Measurements from ENCODE around the gene RASA2. TPM values are rescaled to one million over a fixed set of nuclear protein-coding genes. Genes with fewer than 3 reads are reported as not detected.

Gene RASA2
- polyA plus RNA-seq, 1 donor (not counting 4 experiments of a cell fraction or from before 2014, with no cell fraction given) = 10.3 TPM

DNA sequence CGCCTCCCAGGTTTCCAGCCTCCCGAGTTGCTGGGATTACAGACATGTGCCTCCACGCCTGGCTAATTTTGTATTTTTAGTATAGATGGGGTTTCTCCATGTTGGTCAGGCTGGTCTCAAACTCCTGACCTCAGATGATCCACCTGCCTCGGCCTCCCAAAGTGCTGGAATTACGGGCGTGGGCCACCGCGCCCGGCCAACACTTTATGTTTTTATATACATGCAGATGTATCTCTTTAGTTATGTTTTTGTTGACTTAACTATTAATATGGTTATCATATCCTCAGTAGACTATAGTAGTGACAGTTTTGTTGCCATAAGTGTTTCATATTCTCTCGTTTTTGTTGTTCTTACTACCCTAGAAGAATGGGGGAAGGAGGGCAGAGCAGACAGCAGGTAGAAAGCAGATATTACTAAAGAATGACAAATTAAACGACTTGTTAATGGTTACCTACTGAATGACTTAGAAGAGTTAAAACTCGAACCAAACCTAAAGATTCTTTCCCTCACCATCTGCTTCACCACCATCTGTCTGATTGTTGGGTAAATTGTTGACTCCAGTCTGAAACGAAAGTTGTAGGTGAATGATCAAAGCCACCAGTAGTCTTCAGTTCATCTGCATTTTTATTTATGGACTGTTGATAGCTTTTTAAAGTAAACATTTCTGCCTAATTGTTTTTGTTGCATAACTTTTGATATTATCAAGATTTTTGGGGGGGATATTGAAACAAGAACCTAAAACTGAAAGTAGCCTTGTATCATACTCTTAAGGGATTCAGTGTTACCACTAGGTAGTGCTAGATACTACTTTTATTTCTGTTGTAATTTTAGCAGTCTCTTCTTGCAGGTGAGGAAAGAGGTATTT lies 89.3 kb downstream of the RASA2 start:
- Histone ChIP-seq H3K27me3 (ENCODE audit: control insufficient read depth, extremely low read depth, insufficient read depth, low read length) (no peaks in the 10 kb centered on the region), H3K9ac (ENCODE audit: control insufficient read depth, extremely low read depth, insufficient read depth, low read length) (no peak overlapping the region), H3K4me1 (ENCODE audit: control insufficient read depth, extremely low read depth, insufficient read depth, low read length) (no peaks in the 10 kb centered on the region), H2AFZ (ENCODE audit: control insufficient read depth, low read length) (no peak overlapping the region), H3K9me1 (ENCODE audit: control insufficient read depth, extremely low read depth, insufficient read depth, low read length) (no peaks in the 10 kb centered on the region), H3K27ac (ENCODE audit: control insufficient read depth, insufficient read depth, low read length) (no peak overlapping the region), H3K36me3 (ENCODE audit: control insufficient read depth in 2 of 2, extremely low read depth in 1 of 2, insufficient read depth in 2 of 2, low read length in 2 of 2) (peaks cover 7 to 13% of the 10 kb centered on the region in 2 experiments), H4K20me1 (ENCODE audit: control insufficient read depth, extremely low read depth, insufficient read depth, low read length) (no peaks in the 10 kb centered on the region), H3K4me3 (ENCODE audit: control insufficient read depth in 2 of 3, extremely low read depth in 1 of 3, insufficient read depth in 2 of 3, low read depth in 1 of 3, low read length in 3 of 3) (no peak overlapping the region), H3K9me3 (ENCODE audit: control insufficient read depth, low read depth, low read length) (no peaks in the 10 kb centered on the region), H3K79me2 (ENCODE audit: control insufficient read depth, insufficient read depth, low read length) (no peaks in the 10 kb centered on the region), H3K4me2 (ENCODE audit: control insufficient read depth, extremely low read depth, insufficient read depth, low read depth, low read length) (no peak overlapping the region)
- DNase-seq (ENCODE audit: low read depth, low spot score) (no peak), FAIRE-seq (no peak)
- dilution Hi-C loops (cut with MboI; ENCODE audit: extremely low pct_ligation_motif_present, low sequenced_read_pairs) = no loop called here
- no peak for TF ChIP-seq EZH2 (IDR thresholded peaks at IDR 0.05; ENCODE audit: low read length)
- TF ChIP-seq, protein P1, sequence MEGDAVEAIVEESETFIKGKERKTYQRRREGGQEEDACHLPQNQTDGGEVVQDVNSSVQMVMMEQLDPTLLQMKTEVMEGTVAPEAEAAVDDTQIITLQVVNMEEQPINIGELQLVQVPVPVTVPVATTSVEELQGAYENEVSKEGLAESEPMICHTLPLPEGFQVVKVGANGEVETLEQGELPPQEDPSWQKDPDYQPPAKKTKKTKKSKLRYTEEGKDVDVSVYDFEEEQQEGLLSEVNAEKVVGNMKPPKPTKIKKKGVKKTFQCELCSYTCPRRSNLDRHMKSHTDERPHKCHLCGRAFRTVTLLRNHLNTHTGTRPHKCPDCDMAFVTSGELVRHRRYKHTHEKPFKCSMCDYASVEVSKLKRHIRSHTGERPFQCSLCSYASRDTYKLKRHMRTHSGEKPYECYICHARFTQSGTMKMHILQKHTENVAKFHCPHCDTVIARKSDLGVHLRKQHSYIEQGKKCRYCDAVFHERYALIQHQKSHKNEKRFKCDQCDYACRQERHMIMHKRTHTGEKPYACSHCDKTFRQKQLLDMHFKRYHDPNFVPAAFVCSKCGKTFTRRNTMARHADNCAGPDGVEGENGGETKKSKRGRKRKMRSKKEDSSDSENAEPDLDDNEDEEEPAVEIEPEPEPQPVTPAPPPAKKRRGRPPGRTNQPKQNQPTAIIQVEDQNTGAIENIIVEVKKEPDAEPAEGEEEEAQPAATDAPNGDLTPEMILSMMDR (optimal IDR thresholded peaks at IDR 0.05 in 1 of 3, IDR thresholded peaks at IDR 0.05 in 1 of 3, conservative IDR thresholded peaks at IDR 0.05 in 1 of 3; ENCODE audit: extremely low read depth in 1 of 3, insufficient read depth in 2 of 3, low read length in 3 of 3) = peak in 1 of 3 experiments; percentile 30

DNA sequence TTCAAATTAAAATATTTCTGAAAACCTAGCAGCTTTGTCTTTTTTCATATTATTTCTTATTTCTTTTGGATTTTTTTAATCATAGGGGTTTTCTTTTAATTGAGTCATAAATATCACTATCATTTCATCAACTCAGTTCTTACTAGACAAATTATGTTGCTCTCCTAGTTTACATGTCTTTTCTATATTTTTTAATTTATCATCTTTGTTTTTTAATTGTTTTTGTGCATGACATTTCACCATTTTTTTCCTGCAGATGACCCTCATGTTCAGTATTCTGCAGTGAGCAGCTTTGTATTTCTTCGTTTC lies 89.9 kb downstream of the RASA2 start:
- Histone ChIP-seq H3K4me3 (ENCODE audit: control insufficient read depth in 2 of 3, extremely low read depth in 1 of 3, insufficient read depth in 2 of 3, low read depth in 1 of 3, low read length in 3 of 3) (no peak overlapping the region), H2AFZ (ENCODE audit: control insufficient read depth, low read length) (no peak overlapping the region), H3K36me3 (ENCODE audit: control insufficient read depth in 2 of 2, extremely low read depth in 1 of 2, insufficient read depth in 2 of 2, low read length in 2 of 2) (peaks cover 10 to 13% of the 10 kb centered on the region in 2 experiments), H3K9me3 (ENCODE audit: control insufficient read depth, low read depth, low read length) (no peaks in the 10 kb centered on the region), H3K9ac (ENCODE audit: control insufficient read depth, extremely low read depth, insufficient read depth, low read length) (no peak overlapping the region), H3K79me2 (ENCODE audit: control insufficient read depth, insufficient read depth, low read length) (no peaks in the 10 kb centered on the region), H3K27me3 (ENCODE audit: control insufficient read depth, extremely low read depth, insufficient read depth, low read length) (no peaks in the 10 kb centered on the region), H4K20me1 (ENCODE audit: control insufficient read depth, extremely low read depth, insufficient read depth, low read length) (no peaks in the 10 kb centered on the region), H3K4me2 (ENCODE audit: control insufficient read depth, extremely low read depth, insufficient read depth, low read depth, low read length) (no peak overlapping the region), H3K27ac (ENCODE audit: control insufficient read depth, insufficient read depth, low read length) (no peak overlapping the region), H3K9me1 (ENCODE audit: control insufficient read depth, extremely low read depth, insufficient read depth, low read length) (no peaks in the 10 kb centered on the region), H3K4me1 (ENCODE audit: control insufficient read depth, extremely low read depth, insufficient read depth, low read length) (no peaks in the 10 kb centered on the region)
- TF ChIP-seq EZH2 (IDR thresholded peaks at IDR 0.05; ENCODE audit: low read length) = no peak
- TF ChIP-seq, protein P1 (optimal IDR thresholded peaks at IDR 0.05 in 1 of 3, IDR thresholded peaks at IDR 0.05 in 1 of 3, conservative IDR thresholded peaks at IDR 0.05 in 1 of 3; ENCODE audit: extremely low read depth in 1 of 3, insufficient read depth in 2 of 3, low read length in 3 of 3) = no peak
- dilution Hi-C loops (cut with MboI; ENCODE audit: extremely low pct_ligation_motif_present, low sequenced_read_pairs) = no loop called here
- no peak for DNase-seq (ENCODE audit: low read depth, low spot score)
- no peak for FAIRE-seq
